ENCODE results near the gene TH.

DNA sequence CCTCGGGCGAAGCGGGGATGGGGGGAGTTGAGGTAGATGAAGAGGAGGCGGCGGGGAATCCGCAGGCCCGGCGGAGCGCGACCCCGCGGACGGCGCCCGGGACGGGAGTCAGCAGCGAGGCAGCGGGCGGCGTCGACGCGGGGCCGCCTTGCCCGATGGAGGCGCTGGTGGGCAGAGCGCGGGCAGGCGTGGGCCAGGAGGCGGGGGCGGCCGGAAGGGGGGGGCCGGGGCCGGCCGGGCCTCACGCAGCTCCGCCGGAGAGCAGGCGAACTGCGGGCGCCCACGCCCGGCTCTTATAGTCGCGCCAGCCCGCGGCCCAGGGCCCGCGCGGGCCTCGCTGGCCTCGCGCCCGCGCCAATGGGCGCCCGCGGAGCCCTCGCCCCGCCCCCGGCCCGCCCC, 32.5 kb downstream of the TH start, which contains the start of gene IGF2:
- TF ChIP-seq POLR2A (IDR thresholded peaks at IDR 0.05; ENCODE audit: low read depth, low read length) (no peak), CTCF (conservative IDR thresholded peaks at IDR 0.05; ENCODE audit: low read depth, low read length) (no peak)
